Kasumi-1 (cell line): ENCODE results near the gene FAM181A.

Source experiments
- DNase-seq, 2 experiments: peaks; one replicate each; lab custom pipeline; 2025; lab: John Stamatoyannopoulos, UW

Gene FAM181A

DNA sequence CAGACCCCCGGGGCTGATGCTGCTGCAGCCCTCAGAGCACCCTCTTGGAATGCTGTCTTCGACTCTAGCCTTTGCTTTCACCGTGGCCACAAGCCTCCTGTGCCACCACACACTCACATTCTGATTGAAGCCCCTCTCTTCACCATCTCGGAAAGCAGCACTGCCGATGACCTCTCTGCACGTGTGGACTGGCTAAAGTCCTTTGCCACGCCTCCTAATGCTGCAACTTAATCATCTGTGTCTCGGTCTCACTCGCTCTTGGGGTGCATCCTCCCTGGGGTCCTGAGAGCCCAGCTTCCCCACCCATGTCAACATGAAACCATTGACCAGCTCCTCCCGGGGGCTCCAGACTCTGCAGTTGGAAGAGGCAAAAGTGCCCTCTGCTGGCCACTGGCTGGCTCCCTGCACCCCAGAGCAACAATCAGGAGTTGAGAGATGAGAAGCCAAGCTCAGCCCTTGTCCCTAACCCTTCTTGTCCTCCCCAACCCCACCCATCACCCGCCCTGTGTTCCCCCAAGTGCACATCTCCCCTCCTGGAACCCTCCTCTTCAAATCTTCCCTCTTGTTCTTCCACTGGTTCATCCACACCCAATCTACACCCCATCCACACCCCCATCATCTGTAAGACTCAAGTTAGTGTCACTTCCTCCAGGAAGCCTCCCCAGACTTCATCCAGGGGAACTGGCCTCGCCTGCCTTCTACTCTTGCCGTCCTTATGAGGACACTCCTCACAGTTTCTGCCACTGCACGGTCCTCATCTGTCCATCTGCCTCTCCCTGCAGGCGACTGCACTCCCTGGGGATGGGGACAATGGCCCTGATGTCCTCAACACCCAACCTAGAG lies 23.6 kb upstream of the FAM181A start:
- no peak for DNase-seq

GRCh38 chr14:93905623-93906022 lies 21.5 kb upstream of the FAM181A start:
- DNase-seq: no peak

GRCh38 chr14:93906341-93907329 lies 20.5 kb upstream of the FAM181A start:
- peak; percentile 31 to 38 for DNase-seq

DNA sequence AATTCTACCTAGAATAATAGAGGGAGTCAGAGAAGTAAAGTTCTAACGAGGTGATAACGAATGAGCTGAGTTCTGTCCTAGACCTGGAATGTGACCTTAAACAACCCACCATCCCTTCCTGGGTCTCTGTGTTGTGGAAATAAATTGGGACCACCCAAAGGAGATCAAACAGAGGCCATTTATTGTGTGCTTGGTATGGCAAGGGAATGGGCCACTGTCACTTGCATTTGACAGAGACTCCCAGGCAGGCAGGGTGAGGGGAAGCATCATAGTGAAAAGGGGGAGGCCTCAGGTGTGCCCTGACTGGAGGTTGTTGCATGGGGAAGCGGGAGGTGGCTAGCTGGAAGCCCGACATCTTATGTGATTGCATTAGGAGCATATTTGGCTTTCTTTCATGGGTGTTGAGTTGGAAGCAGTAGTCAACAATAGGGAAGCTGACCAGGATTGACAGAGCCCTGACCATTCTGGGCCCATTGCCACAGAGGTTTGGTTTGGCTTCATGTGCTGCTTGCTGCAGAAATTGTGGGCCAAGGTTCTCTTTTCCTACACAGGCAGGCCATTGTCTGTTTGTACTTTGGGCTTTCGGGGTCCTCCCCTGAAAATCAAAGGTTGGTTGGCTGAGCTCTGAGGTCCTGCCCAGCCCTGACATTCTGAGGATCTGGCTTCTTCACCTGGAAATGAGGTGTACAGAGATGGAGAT lies 17.6 kb upstream of the FAM181A start:
- no peak for DNase-seq

- no peak for DNase-seq
Observed at GRCh38 chr14:93911975-93912615, 15.0 kb upstream of the FAM181A start.

GRCh38 chr14:93912782-93913181 lies 14.4 kb upstream of the FAM181A start:
- DNase-seq: no peak

DNA sequence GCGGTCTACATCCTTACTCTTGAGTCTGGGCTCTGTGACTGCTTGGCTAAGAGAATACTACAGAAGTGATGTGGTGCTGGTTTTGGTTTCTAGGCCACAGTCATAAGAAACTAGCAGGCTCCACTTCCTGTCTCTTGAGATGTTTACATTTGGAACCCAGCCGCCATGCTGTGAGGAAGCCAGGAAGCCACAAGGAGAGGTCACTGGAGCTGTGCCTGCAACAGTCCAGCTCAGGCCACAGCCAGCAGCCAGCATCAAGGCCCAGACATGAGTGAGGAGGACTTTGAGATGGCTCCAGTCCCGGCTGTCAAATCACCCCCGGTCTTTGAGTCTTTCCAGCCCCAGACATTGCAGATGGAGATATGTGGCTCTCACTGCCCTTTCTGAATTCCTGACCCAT lies 12.9 kb upstream of the FAM181A start:
- no peak for DNase-seq

- no peak for DNase-seq
Observed at GRCh38 chr14:93915070-93915705, 12.0 kb upstream of the FAM181A start.

- no peak for DNase-seq
Observed at GRCh38 chr14:93915800-93916199, 11.3 kb upstream of the FAM181A start.

GRCh38 chr14:93916498-93916897 lies 10.6 kb upstream of the FAM181A start:
- no peak for DNase-seq

DNA sequence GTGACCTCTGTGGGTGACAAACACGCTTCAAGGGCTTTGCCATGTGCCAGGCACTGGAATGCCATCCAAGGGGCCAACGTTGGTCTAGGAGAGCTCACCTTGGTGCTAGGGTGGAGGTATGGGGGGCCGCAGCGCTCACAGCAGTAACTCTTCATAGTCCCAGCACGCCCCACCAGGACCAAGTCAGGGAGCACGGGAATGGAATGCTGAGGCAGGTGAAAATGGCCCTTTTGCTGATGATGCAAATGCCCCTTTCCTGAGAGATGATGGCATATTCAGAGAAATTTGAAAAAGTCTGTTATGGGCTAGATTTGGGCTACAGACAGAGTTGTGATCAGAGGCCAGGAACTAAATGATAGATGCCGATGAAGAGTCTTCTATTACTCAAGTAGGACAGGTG lies 10.0 kb upstream of the FAM181A start:
- DNase-seq: no peak

- DNase-seq: no peak
Observed at GRCh38 chr14:93921001-93921806, 5.9 kb upstream of the FAM181A start.

- no peak for DNase-seq
Observed at GRCh38 chr14:93923626-93924025, 3.5 kb upstream of the FAM181A start.

DNA sequence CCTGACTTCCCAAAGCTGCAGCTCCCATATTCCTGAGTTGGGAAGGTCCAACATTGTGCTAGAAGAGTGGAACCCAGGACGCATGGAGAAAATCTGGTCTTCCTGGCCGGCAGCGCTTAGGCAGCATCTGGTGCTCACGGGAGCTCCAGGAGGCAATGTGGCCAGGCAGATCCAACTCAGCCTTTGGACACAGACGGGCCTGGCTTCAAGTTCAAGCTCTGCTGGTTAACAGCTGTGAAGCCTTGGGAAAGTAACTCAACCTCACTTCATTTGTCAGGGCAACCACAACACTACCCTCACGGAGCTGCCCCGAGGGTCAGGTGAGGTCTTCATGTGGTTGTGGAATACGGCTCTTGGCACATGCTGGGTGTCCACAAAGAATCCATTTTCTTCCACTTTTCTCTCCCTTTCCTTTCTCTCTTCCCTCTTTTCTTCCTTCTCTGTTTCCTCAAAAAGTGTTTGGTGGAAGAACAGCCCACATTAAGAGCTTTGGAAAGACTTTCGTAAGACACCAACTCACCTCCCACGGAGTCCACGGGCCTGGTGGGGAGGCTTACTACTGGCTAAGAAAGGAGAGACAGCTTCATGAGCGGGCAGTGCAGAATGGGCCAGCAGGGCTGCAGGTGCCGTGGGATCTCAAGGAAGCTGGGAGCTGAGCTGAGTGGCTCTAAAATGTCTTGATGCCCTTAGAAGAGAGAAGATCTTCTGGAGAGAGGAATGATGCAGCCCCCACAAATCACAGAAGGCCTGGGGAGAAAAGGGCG lies 2.4 kb upstream of the FAM181A start:
- no peak for DNase-seq

- no peak for DNase-seq
Observed at GRCh38 chr14:93925374-93925895, 1.7 kb upstream of the FAM181A start.

DNA sequence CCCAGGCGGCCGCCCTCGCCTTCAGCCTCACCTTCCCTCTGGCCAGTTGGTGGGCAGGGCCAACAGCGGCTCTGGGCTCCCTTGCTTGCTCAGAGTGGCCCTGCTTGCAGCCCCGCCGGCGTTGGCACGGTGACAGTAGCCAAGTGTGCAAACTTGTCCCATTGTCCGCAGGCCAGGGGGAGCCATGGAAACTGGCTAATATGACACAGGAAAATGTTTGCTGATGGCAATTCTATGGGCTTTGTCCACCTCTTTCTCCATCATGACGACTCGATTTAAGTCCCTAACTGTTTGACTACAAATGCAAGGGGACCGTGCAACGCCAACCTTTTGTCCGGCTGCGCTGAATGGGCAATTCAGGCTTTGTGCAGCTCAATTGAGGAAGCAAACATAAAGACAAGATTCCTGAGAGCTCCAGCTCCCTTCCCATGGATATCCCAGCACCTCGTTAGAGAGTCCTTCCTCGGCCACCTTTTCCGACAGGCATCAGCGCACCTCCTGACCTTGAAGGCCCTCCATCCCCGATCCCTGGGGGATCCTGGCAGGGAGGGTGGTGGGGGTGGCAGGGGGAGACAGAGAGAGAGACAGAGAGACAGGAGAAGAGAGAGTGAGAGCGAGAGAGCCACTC lies 785 bp upstream of the FAM181A start:
- no peak for DNase-seq

DNA sequence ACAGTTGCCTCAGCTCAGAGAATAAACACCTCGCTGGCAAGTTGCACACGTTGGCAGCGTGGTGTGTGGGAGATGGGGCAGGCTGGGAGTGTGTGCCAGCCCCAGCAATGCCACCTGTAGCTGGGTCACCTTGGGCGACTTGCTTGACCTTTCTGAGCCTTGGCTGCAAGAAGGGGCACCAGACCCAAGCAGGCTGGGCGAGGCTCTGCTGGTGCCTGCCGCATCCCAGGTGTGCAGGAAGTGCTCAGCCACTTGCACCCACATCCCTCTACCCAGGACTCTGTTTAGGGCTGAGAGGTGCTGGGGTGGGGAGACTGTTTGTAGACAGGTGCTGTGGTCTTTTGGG lies 629 bp downstream of the FAM181A start:
- no peak for DNase-seq

DNA sequence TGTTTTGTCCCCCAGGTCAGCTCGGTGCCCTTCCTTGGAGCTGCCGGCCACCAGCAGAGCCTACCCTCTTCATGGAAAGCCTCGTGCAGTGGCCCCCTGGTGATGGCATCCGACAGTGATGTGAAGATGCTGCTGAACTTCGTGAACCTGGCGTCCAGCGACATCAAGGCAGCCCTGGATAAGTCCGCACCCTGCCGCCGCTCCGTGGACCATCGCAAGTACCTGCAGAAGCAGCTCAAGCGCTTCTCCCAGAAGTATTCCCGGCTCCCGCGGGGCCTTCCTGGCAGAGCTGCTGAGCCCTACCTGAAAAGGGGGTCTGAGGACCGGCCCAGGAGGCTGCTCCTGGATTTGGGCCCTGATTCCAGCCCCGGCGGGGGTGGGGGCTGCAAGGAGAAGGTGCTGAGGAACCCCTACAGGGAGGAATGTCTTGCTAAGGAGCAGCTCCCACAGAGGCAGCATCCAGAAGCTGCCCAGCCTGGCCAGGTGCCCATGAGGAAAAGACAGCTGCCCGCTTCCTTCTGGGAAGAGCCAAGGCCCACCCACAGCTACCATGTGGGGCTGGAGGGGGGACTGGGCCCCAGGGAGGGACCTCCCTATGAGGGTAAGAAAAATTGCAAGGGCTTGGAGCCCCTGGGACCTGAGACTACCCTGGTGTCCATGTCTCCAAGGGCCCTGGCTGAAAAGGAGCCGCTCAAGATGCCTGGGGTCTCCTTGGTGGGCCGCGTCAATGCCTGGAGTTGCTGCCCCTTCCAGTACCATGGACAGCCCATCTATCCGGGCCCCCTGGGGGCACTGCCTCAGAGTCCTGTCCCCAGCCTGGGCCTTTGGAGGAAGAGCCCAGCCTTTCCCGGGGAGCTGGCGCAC lies 1.3 kb downstream of the FAM181A start:
- DNase-seq: no peak
